ENCODE data around the gene TASP1.
A peak's percentile ranks its signal among the peaks of the same experiment; 100 is the strongest.

The TASP1 gene, protein sequence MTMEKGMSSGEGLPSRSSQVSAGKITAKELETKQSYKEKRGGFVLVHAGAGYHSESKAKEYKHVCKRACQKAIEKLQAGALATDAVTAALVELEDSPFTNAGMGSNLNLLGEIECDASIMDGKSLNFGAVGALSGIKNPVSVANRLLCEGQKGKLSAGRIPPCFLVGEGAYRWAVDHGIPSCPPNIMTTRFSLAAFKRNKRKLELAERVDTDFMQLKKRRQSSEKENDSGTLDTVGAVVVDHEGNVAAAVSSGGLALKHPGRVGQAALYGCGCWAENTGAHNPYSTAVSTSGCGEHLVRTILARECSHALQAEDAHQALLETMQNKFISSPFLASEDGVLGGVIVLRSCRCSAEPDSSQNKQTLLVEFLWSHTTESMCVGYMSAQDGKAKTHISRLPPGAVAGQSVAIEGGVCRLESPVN

DNA sequence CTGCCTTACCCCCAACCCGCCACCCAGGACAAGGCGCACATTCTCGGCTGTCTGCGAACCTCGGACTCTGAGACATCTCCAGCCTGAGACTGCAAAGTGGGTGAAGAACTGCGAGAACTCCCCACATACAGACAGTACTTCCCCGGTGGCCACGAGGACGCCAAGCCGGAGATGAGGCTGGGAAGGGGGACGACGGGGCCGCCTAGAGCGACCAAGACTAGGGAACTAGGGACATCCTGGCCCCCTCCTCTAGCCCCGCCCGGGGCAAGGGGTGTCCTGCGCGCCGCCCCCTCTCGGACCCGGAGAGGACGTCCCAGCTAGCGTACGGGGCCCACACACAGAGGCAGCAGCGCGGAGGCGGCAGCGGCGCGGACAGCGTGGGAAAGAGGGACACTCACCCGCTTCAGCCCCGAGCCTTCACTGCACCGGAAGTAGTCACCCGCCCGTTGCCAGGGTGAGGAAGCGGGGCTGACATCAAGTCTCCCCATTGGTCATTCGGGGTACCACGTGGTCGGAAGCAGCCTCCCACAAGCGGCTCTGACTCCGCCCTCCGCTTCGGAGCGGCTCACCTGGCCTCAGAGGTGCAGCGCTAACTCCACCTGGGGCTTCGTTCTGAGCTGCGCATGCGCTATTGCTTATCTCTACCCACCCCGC, at the start of gene TASP1:
Gene TASP1, minus strand, starts transcription at position 437 of the 654 bp plus-strand sequence. CDS start 8,854 bp downstream, outside the sequence.
- Mint-ChIP-seq H3K36me3 (ENCODE audit: low read depth) (peaks cover 12% of the 10 kb centered on the region), H3K4me1 (ENCODE audit: low read depth) (peaks cover 6% of the 10 kb centered on the region), H3K4me3 (peak within 1 kb of the TSS; percentile 96), H3K27ac (peak within 1 kb of the TSS; percentile 84), H3K27me3 (peaks cover 14% of the 10 kb centered on the region), H3K9me3 (no peaks in the 10 kb centered on the region)
- intact Hi-C loops (cut with micrococcal nuclease): loop anchor here (2.0 kb wide), 1 partner anchor 146 kb away; the partner anchor contains the start of genes ESF1 and NDUFAF5

DNA sequence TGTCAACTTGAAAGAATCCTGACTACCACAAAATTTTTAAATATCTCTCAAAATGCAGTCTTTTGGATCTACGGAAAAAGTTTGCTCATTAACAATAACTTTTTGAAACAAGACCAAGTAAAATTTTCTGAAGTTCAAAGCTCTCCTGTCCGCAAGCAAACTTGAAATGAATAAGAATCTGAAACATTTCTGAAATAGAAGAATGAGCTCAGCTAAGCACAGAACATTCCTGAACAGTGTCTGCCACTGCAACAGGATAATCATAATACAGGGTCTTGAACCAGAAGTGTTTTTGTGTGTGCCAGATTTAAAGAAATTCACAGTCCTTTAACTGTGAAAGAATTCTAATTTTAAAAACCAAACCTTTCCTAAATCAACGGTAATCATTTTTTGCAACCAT, 49.1 kb upstream of the TASP1 start:
- no peak overlapping the region for H3K27ac Mint-ChIP-seq
- no peaks in the 10 kb centered on the region for H3K9me3 Mint-ChIP-seq

DNA sequence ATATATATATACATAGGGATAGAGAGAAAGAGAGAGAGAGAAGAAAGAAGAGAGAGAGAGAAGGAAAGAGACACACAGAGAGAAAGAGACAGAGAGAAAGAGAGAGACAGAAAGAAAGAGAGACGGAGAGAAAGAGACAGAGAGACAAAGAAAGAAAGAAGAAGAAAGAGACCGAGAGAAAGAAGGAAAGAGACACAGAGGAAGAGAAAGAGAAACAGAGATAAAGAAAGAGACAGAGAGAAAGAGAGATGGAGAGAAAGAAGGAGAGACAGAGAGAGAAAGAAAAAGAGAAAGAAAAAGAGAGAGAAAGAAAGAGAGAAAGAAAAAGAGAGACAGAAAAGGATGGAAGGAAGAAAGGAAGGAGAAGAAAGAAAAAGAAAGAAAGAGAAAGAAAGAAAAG, 46.9 kb upstream of the TASP1 start:
- intact Hi-C loops (cut with micrococcal nuclease): no loop called here
- no peak overlapping the region for H3K4me3 Mint-ChIP-seq
- no peaks in the 10 kb centered on the region for H3K27me3 Mint-ChIP-seq
- no peaks in the 10 kb centered on the region for H3K4me1 Mint-ChIP-seq (ENCODE audit: low read depth)
- H3K27ac Mint-ChIP-seq: no peak overlapping the region
- no peaks in the 10 kb centered on the region for H3K9me3 Mint-ChIP-seq
- no peaks in the 10 kb centered on the region for H3K36me3 Mint-ChIP-seq (ENCODE audit: low read depth)

More for the DNA sequence above, 49.1 kb upstream of the TASP1 start:
- no peak overlapping the region for H3K4me3 Mint-ChIP-seq
- intact Hi-C loops (cut with micrococcal nuclease): no loop called here
- no peaks in the 10 kb centered on the region for H3K4me1 Mint-ChIP-seq (ENCODE audit: low read depth)
- no peaks in the 10 kb centered on the region for H3K36me3 Mint-ChIP-seq (ENCODE audit: low read depth)
- H3K27me3 Mint-ChIP-seq: no peaks in the 10 kb centered on the region

DNA sequence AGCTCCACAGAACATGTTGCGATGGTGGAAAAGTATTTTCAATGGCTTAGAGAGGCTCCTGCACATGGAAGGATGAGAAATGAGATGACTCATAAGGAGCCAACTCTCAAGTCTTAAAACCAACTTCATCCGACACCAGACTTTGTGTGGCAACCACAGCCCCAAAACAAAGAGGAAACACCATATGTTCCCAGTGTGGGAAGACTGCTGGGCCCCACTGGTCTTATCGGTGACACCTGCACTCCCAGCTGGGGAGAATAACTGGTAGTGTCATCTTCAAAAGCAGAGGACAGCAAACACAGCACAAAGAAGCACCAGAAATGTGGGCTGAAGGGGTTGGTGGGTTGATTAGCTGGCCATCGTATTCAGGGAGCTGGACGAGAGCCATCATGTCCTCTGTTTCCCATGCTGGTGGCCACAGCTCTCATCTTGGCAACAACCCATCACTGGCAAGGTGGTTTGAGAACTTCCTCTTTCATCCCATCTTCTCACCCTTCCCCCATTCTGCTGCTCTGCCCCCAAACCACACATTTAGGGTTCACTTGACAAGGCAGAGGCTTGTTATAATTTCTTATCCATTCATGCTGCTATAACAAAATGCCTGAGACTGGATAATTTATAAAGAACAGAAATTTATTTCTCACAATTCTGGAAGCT, 46.0 kb upstream of the TASP1 start:
- Mint-ChIP-seq H3K9me3 (no peaks in the 10 kb centered on the region), H3K4me3 (no peak overlapping the region), H3K27me3 (no peaks in the 10 kb centered on the region), H3K27ac (no peak overlapping the region), H3K36me3 (ENCODE audit: low read depth) (no peaks in the 10 kb centered on the region), H3K4me1 (ENCODE audit: low read depth) (no peaks in the 10 kb centered on the region)
- intact Hi-C loops (cut with micrococcal nuclease): no loop called here

DNA sequence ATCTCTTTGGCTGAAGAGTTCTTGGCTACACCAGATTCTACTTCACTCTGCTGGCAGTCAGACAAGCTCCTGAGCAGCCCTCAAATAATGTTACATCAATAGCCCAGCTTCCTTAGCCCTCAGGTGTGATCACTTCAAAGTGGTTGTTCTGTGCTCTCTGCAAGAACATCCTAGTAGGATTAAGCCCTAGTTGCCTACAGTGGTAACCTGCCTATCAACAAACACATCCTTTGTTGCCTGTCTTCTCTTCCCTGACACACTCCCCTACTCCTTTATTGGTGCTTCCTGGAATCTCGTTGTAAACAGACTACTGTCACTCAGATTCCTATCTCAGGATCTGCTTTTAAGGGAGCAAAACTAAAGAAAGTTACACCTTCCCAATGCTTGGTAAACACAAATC, 45.1 kb upstream of the TASP1 start:
- Mint-ChIP-seq H3K27me3 (no peaks in the 10 kb centered on the region), H3K4me3 (no peak overlapping the region), H3K4me1 (ENCODE audit: low read depth) (no peaks in the 10 kb centered on the region), H3K9me3 (no peaks in the 10 kb centered on the region), H3K36me3 (ENCODE audit: low read depth) (no peaks in the 10 kb centered on the region), H3K27ac (no peak overlapping the region)
- intact Hi-C loops (cut with micrococcal nuclease): no loop called here

DNA sequence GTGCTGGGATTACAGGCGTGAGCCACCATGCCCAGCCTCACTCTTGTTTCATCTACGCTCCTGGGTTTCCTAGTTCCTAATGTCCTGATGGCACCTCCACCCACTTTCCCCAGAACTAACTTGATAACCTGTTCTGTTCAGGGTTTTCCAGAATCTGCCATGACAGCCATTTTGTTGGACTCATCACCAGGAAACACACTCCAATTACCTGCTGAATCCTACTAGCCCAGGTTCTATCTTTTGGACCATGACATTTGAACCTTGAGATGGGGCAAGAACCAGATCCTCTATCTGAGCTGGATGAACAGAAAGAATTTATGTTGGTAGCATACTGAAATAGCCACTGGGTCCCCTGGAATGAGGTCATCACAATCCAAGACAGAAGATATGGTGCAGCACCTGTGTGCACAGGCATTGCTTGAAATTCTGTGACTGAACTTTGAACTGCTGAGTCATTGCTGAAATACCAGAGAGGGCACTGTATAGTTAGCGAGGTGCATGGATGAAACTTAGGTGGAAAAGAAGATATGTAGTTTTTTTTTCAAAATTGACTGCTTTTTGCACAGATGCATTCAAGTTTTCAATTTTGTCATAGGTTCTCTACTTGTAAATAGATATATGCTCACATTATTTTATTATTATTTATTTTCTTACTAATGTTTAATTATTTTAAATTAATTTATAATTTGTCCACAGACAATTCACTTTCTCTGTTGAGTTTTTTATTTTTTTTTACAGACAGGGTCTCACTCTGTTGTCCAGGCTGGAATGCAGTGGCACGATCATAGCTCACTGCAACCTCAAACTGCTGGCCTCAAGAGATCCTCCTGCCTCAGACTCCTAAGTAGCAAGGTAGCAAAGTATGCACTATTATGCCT, 42.8 kb upstream of the TASP1 start:
- H3K36me3 Mint-ChIP-seq (ENCODE audit: low read depth): no peaks in the 10 kb centered on the region
- intact Hi-C loops (cut with micrococcal nuclease): no loop called here
- H3K4me3 Mint-ChIP-seq: no peak overlapping the region
- no peak overlapping the region for H3K27ac Mint-ChIP-seq
- no peaks in the 10 kb centered on the region for H3K4me1 Mint-ChIP-seq (ENCODE audit: low read depth)
- no peaks in the 10 kb centered on the region for H3K9me3 Mint-ChIP-seq
- no peaks in the 10 kb centered on the region for H3K27me3 Mint-ChIP-seq

DNA sequence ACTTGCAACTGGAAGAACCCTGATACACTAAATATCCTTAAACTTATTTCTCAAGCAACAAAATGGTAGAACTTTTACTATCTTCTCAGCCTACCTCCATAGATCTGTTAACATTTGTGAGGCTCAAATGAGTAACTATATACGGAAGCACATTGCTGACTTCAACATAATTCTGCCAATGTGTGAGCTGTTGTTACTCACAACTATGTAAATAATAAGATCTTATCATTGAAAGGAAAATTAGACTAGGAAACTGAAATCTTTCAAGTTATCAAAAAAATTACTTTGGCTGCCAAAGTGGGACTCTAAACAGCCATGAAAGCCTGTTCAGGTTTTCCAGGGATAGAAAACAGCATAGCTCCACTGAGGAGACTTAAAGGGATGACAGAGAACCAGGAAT, 40.2 kb upstream of the TASP1 start:
- H3K4me1 Mint-ChIP-seq (ENCODE audit: low read depth): no peaks in the 10 kb centered on the region
- no peaks in the 10 kb centered on the region for H3K36me3 Mint-ChIP-seq (ENCODE audit: low read depth)
- no peaks in the 10 kb centered on the region for H3K9me3 Mint-ChIP-seq
- no peak overlapping the region for H3K27ac Mint-ChIP-seq
- intact Hi-C loops (cut with micrococcal nuclease): no loop called here
- no peaks in the 10 kb centered on the region for H3K27me3 Mint-ChIP-seq
- no peak overlapping the region for H3K4me3 Mint-ChIP-seq

DNA sequence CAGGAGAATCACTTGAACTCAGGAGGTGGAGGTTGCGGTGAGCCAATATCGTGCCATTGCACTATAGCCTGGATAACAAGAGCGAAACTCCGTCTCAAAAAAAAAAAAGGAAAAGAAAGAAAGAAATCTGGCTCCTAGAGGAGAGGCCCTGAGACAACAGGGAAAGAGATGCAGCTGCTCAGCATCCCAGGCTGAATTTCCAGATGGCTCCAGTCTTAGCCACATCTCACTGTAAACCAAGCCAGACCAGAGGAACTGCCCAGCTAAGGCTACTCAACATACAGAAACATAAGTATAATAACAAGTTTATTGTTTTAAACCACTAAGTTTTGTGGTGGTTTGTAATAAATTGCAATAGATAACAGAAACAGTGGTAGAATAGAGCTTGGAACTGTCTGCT, 38.5 kb upstream of the TASP1 start:
- Mint-ChIP-seq H3K4me3 (no peak overlapping the region), H3K4me1 (ENCODE audit: low read depth) (no peaks in the 10 kb centered on the region), H3K36me3 (ENCODE audit: low read depth) (no peaks in the 10 kb centered on the region), H3K27ac (no peak overlapping the region), H3K27me3 (no peaks in the 10 kb centered on the region), H3K9me3 (no peaks in the 10 kb centered on the region)
- intact Hi-C loops (cut with micrococcal nuclease): no loop called here

DNA sequence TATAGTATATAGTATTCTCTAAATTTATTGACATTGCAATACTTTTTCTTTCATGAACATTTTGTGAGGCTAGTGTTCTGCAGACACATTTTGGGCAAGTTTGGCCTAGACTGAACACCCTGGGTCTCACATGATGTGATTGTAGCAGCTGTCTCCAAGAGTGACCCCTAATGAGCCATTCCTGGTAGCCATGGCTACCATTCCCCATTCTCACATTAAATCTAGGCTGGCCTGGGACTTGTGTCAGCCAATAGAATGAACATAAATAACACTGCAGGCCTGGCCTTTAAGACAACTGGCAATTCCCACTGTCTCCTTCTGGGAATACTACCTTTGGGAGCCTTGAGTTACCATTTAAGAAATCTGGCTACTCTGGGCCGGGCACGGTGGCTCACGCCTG, 38.0 kb upstream of the TASP1 start:
- no peak overlapping the region for H3K27ac Mint-ChIP-seq
- no peaks in the 10 kb centered on the region for H3K27me3 Mint-ChIP-seq
- no peaks in the 10 kb centered on the region for H3K36me3 Mint-ChIP-seq (ENCODE audit: low read depth)
- intact Hi-C loops (cut with micrococcal nuclease): no loop called here
- no peaks in the 10 kb centered on the region for H3K9me3 Mint-ChIP-seq
- no peaks in the 10 kb centered on the region for H3K4me1 Mint-ChIP-seq (ENCODE audit: low read depth)
- no peak overlapping the region for H3K4me3 Mint-ChIP-seq

DNA sequence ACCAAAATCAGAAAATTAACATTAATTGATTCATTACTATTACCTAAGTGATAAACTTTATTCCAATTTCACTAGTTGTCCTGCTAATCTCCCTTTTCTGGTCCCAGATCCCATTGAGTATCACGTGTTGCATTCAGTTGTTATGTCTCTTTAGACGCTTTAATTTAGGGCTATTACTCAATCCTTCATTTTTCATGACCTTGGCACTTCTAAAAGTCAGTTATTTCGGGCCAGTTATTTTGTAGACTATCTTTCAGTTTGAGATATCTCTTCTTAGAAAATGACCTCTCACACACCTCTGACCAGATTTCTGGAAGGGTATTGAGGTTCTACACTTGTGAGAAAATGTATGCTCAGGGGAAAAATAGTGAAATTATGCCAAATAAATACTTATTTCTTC, 34.0 kb upstream of the TASP1 start:
- H3K36me3 Mint-ChIP-seq (ENCODE audit: low read depth): no peaks in the 10 kb centered on the region
- intact Hi-C loops (cut with micrococcal nuclease): no loop called here
- H3K9me3 Mint-ChIP-seq: no peaks in the 10 kb centered on the region
- no peaks in the 10 kb centered on the region for H3K27me3 Mint-ChIP-seq
- H3K4me1 Mint-ChIP-seq (ENCODE audit: low read depth): no peaks in the 10 kb centered on the region
- H3K27ac Mint-ChIP-seq: no peak overlapping the region
- H3K4me3 Mint-ChIP-seq: no peak overlapping the region

DNA sequence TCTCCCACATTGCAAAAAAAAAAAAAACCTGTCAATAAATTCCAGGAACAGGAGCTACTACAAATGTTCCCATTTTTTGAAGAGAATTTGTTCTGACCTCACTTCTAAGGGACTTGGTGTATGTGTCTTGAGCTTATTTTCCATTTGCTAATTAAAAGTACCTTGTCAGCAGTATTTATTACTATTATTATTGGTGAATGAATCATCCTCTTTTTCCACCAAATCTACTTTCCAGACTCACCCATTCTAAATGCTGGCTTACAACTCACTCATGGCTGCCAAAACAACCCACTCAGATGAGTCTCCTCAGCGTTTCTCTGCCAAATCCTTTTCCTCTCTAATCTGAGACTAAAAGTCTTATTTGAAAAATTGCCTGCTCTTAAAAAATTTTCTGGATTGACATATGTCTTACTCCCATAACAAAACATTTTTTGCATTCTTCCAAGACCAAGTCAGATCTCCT, 33.2 kb upstream of the TASP1 start:
- intact Hi-C loops (cut with micrococcal nuclease): no loop called here
- H3K36me3 Mint-ChIP-seq (ENCODE audit: low read depth): no peaks in the 10 kb centered on the region
- no peaks in the 10 kb centered on the region for H3K9me3 Mint-ChIP-seq
- H3K4me1 Mint-ChIP-seq (ENCODE audit: low read depth): no peaks in the 10 kb centered on the region
- H3K27me3 Mint-ChIP-seq: no peaks in the 10 kb centered on the region
- H3K4me3 Mint-ChIP-seq: no peak overlapping the region
- H3K27ac Mint-ChIP-seq: no peak overlapping the region

DNA sequence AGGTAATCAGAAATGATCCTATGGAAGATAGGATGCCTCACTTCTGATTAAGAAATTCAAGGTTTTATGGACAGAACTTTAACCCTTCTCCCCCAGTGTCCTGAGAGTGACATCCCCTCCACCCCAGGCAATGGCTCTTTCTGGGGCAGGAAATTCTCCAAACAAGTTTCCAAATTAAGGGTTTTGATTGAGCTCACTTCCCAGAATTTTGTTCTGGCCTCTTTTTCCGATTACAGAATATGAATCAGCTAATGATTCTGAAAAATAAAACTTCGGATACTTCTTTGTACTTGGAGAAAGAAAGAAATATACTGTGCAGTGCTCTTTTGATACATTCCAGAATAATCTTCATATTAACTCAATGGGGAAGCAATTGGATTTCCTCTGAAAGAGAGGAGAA, 32.8 kb upstream of the TASP1 start:
- H3K9me3 Mint-ChIP-seq: no peaks in the 10 kb centered on the region
- no peaks in the 10 kb centered on the region for H3K4me1 Mint-ChIP-seq (ENCODE audit: low read depth)
- no peaks in the 10 kb centered on the region for H3K27me3 Mint-ChIP-seq
- intact Hi-C loops (cut with micrococcal nuclease): no loop called here
- no peak overlapping the region for H3K4me3 Mint-ChIP-seq
- H3K27ac Mint-ChIP-seq: no peak overlapping the region
- H3K36me3 Mint-ChIP-seq (ENCODE audit: low read depth): no peaks in the 10 kb centered on the region

DNA sequence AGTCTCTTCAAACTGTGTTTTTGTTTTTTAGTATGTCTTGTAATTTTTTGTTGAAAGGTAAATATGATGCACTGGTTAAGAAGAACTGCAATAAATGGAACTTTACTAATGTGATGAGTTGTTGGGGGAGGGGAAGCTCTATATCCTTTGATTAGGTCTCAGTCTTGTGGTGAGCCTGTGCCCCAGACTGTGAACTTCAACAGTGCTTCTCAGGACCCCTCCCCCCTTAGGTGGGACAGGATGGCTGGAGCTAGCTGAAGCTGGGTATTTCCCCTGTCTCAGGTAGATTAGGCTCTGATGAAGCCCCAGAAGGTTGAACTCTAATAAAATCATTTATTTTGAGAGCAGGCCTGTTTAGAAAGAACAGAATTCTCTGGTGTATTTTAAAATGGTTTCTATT, 31.4 kb upstream of the TASP1 start:
- Mint-ChIP-seq H3K27ac (no peak overlapping the region), H3K4me3 (no peak overlapping the region), H3K36me3 (ENCODE audit: low read depth) (no peaks in the 10 kb centered on the region), H3K9me3 (no peaks in the 10 kb centered on the region), H3K27me3 (no peaks in the 10 kb centered on the region), H3K4me1 (ENCODE audit: low read depth) (no peaks in the 10 kb centered on the region)
- intact Hi-C loops (cut with micrococcal nuclease): no loop called here

Measured in dendritic cell treated with granulocyte-macrophage colony-stimulating factor and Interleukin-4, amounts not matched to agents 40 ng/mL and 50 ng/mL, for 4 days (primary cell).